K562 treated with DMSO at 1 percent for 24 hours (cell line): Measurements from ENCODE around the gene ROS1. TPM values are rescaled to one million over a fixed set of nuclear protein-coding genes. Genes with fewer than 3 reads are reported as not detected.

ENCODE experiments used
- total RNA-seq: library from RNA; unstranded; fragments of 300-600 nt; gene quantifications from 2 replicates; pipeline ENCODE4 v1.2.3, GENCODE V29; 2022; ENCODE audit warnings: low read depth; ENCODE audit not compliant: insufficient read depth

Gene ROS1
- total RNA-seq, result not detected in 2 replicates

GRCh38 chr6:117425431-117426153 lies at the start of gene ROS1:
Gene ROS1, minus strand, starts transcription at chr6:117425942. Its CDS starts 286 bp downstream, at chr6:117425656.

DNA sequence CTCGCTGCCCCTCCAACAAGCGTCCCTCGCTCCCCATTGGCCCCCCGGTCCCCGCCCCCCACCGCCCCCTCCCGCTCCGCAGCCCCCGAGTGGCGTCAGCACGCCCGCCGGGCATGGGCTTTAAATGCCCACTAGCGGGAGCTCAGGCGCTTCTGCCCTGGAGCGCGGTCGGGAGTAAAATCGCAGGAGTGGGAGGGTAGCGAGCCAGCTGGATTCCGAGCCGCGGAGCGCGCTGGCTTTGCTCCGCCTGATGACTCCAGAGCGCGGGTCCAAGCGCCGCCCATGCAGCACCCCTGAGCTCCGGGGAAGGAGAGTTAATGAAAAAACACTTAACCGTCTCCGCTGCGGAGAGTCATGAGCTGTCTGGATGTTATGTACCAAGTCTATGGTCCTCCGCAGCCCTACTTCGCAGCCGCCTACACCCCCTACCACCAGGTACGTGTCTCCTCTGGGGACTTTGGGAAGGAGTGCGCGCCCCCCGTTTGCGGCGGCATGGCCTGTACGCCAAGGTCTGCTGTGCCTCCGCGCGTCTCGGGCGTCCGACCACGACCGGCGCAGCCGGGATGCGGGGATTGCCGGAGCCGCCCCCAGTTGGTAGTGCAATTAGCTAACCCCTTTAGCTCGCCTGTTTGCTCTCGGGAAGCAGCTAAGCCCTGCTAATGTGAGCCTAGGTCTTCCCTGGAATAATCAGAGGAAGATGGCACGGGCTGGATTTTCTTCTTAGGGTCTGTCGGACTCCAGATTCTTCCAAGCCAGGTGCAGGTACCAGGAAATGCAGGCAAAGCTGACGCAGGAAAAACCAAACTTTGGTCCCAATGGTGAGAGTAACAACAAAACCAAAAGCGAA lies 160.1 kb downstream of the ROS1 start, which contains the start of gene VGLL2:
Gene VGLL2 (plus strand): TSS at position 149 of the 847 bp plus-strand sequence. CDS start 206 bp downstream, at position 355.

Other genes starting within 250 kb of the ROS1 start
- gene VGLL2, start 160.4 kb downstream of the ROS1 start, total RNA-seq, result not detected in 2 replicates
- 9.0 and 9.7 TPM in 2 replicates for gene DCBLD1, start 56.7 kb upstream of the ROS1 start, total RNA-seq
- 12.7 and 13.0 TPM in 2 replicates for gene GOPC, start 176.6 kb upstream of the ROS1 start, total RNA-seq
- gene NUS1, start 249.5 kb upstream of the ROS1 start, total RNA-seq, result 16.3 and 20.1 TPM in 2 replicates